ACC112 (cell line): ENCODE measurements around the gene SDK2.

Source experiments
- H2AFZ ChIP-seq: fragments of 200-600 bp; sonication (generic); one replicate; pipeline ENCODE4 v1.6.0; 2017; ENCODE audit warnings: antibody characterized with exemption, low read length; ENCODE audit not compliant: unreplicated experiment
- H3K27ac ChIP-seq: fragments of 200-600 bp; sonication (generic); 2 replicates; pipeline ENCODE4 v1.5.1; 2014; ENCODE audit warnings: low read depth, mild to moderate bottlenecking, antibody characterized with exemption, low read length, moderate library complexity
- H3K27me3 ChIP-seq: fragments of 200-600 bp; sonication (generic); 2 replicates; pipeline ENCODE4 v1.6.1; 2014; ENCODE audit warnings: mild to moderate bottlenecking, antibody characterized with exemption, low read length, moderate library complexity, mixed read lengths; ENCODE audit not compliant: insufficient read depth
- H3K36me3 ChIP-seq: fragments of 200-600 bp; sonication (generic); 2 replicates; pipeline ENCODE4 v1.6.1; 2016; ENCODE audit warnings: mild to moderate bottlenecking, antibody characterized with exemption, low read length, moderate library complexity, mixed read lengths; ENCODE audit not compliant: insufficient read depth
- H3K4me1 ChIP-seq: fragments of 200-600 bp; sonication (generic); one replicate; pipeline ENCODE4 v1.6.1; 2016; ENCODE audit warnings: low read length, mixed read lengths; ENCODE audit not compliant: insufficient read depth, unreplicated experiment, control insufficient read depth
- H3K4me3 ChIP-seq: fragments of 200-600 bp; sonication (generic); 2 replicates; pipeline ENCODE4 v1.5.1; 2014; ENCODE audit warnings: mild to moderate bottlenecking, low read depth, low read length
- H3K79me2 ChIP-seq: fragments of 200-600 bp; sonication (generic); one replicate; pipeline ENCODE4 v1.6.0; 2016; ENCODE audit warnings: low read length; ENCODE audit not compliant: control insufficient read depth, unreplicated experiment, insufficient read depth

Gene SDK2

DNA sequence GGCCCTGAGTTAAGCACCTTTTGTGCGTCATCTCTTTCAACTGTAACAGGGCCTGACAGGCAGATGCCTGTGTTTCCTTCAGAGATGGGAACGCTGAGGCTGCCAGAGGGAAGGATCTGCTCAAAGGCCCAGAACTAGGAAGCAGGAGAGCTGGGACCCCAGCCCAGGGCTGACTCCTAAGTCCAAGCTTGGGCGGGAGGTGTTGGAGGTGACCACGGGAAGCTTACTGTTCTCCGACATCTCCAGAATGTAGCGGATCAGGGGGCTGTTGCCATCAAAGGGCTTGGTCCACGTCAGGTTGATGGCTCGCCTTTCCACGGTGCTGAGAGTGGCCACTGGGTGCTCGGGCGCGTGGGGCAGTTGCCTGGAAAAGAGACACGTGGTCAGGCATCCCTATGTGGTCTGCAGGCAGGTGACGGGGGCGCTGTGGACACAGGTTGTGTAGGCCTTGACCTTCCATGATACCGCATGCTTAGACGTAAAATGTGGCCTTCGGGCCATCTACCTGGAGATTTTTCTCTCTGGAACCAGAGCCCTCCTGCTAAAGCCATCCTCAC lies 221.0 kb downstream of the SDK2 start:
- H3K27me3 ChIP-seq = peaks cover 5% of the 10 kb centered on the region; the same call in 1 of the 2 replicates

DNA sequence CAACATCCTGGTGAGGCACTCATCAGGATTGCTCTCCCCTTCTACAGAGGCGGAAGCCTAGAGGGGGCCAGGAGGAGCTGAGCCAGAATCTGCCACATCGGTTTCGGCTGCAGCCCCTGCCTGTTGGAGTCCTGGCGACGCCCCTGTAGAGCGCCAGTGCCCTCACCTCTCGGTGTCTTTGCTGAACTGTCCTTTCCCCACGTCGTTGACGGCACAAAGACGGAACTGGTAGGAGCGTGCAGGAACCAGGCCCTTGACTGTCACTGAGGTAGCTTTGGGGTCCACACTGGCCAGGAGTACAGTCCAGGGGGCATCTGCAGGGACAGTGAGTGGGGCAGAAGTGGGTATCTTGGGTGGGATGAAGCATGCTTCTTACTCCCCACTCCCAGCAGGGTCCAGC lies 222.1 kb downstream of the SDK2 start:
- Histone ChIP-seq H2AFZ (no peak overlapping the region), H3K27ac (no peak overlapping the region), H3K4me1 (no peaks in the 10 kb centered on the region), H3K4me3 (no peak overlapping the region), H3K36me3 (no peaks in the 10 kb centered on the region), H3K79me2 (no peaks in the 10 kb centered on the region), H3K27me3 (no peaks in the 10 kb centered on the region)

More for the DNA sequence above, 221.0 kb downstream of the SDK2 start:
- Histone ChIP-seq H3K79me2 (no peaks in the 10 kb centered on the region), H3K4me3 (no peak overlapping the region), H2AFZ (no peak overlapping the region), H3K27ac (no peak overlapping the region), H3K4me1 (no peaks in the 10 kb centered on the region), H3K36me3 (no peaks in the 10 kb centered on the region)

- Histone ChIP-seq H3K79me2 (no peaks in the 10 kb centered on the region), H2AFZ (no peak overlapping the region), H3K4me3 (no peak overlapping the region), H3K4me1 (no peaks in the 10 kb centered on the region), H3K36me3 (no peaks in the 10 kb centered on the region), H3K27ac (no peak overlapping the region), H3K27me3 (no peaks in the 10 kb centered on the region)
These were observed 223.3 kb downstream of the SDK2 start for GRCh38 chr17:73420897-73421296.

DNA sequence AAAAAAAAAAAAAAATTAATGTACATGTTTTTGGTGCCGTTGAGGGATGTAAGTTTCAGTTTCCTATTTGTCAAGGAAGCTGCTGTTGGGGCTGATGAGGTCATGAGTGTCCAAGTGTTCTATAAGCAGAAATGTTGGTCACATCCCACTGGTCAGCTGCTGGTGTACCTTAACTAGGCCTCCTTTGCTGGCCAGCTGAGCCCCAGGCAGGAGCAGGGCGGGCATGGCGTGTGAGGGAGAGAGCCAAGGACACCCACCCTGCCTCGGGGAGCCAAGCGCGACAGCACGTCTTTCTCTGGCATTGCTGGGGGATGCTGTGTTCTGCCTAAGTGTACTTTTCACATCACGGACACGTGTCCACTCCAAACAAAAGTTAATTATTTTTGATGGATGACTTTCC lies 224.4 kb downstream of the SDK2 start:
- H3K27me3 ChIP-seq = no peaks in the 10 kb centered on the region
- no peaks in the 10 kb centered on the region for H3K4me1 ChIP-seq
- no peak overlapping the region for H2AFZ ChIP-seq
- no peaks in the 10 kb centered on the region for H3K36me3 ChIP-seq
- no peak overlapping the region for H3K4me3 ChIP-seq
- H3K27ac ChIP-seq = no peak overlapping the region
- H3K79me2 ChIP-seq = no peaks in the 10 kb centered on the region

DNA sequence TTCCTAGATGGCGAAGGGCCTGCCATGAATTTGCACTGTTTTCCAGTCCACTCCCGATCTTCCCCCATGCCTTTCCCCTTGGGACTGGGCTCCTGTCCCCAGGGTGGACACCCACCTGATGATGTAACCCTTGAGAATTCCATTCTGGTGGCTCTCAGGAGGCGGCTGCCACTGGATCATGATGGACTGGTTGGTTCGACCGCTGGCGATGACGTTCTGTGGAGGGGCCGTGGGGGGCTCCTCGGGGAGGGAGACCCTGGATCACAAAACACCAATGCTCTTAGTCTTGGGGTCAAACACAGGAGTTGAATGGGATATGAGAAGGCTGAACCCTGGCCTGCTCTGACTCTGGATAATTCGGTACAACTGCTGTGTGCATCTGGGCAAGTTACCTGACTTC lies 225.2 kb downstream of the SDK2 start:
- no peaks in the 10 kb centered on the region for H3K36me3 ChIP-seq
- no peak overlapping the region for H3K27ac ChIP-seq
- no peak overlapping the region for H2AFZ ChIP-seq
- H3K27me3 ChIP-seq = no peaks in the 10 kb centered on the region
- H3K4me3 ChIP-seq = no peak overlapping the region
- H3K79me2 ChIP-seq = no peaks in the 10 kb centered on the region
- no peaks in the 10 kb centered on the region for H3K4me1 ChIP-seq

GRCh38 chr17:73415782-73416181 lies 228.5 kb downstream of the SDK2 start:
- Histone ChIP-seq H3K27ac (no peak overlapping the region), H3K36me3 (no peaks in the 10 kb centered on the region), H3K4me1 (no peaks in the 10 kb centered on the region), H3K79me2 (no peaks in the 10 kb centered on the region), H3K27me3 (no peaks in the 10 kb centered on the region), H2AFZ (no peak overlapping the region), H3K4me3 (no peak overlapping the region)

- Histone ChIP-seq H3K27me3 (no peaks in the 10 kb centered on the region), H3K27ac (no peak overlapping the region), H2AFZ (no peak overlapping the region), H3K36me3 (no peaks in the 10 kb centered on the region), H3K4me3 (no peak overlapping the region), H3K4me1 (no peaks in the 10 kb centered on the region), H3K79me2 (no peaks in the 10 kb centered on the region)
These were observed 229.9 kb downstream of the SDK2 start for GRCh38 chr17:73414171-73414955.

- no peaks in the 10 kb centered on the region for H3K36me3 ChIP-seq
- no peaks in the 10 kb centered on the region for H3K79me2 ChIP-seq
- H3K4me1 ChIP-seq = no peaks in the 10 kb centered on the region
- no peak overlapping the region for H2AFZ ChIP-seq
- H3K27me3 ChIP-seq = no peaks in the 10 kb centered on the region
- no peak overlapping the region for H3K4me3 ChIP-seq
- H3K27ac ChIP-seq = no peak overlapping the region
These were observed 231.3 kb downstream of the SDK2 start for GRCh38 chr17:73412914-73413313.

DNA sequence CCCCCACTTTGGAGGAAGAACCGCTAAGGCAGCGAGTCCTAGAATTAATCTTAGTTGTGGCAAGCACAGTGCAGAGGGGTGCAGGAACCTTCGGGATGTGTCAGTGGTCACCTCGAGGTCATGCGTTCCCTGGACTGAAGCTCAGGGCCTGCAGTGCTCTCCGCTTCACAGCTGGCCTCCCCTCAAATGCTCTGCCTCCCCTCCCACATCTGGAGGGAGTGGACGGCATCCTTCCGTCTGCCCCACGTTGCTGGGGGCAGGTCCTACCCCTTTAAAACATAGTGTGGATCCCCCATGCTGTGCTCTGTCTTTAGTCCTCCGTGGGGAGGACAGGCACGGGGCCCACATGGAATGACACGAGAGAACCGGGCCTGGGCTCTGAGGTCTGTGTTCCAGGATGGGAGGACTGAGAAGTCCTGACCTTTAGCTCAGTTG lies 232.9 kb downstream of the SDK2 start:
- Histone ChIP-seq H2AFZ (no peak overlapping the region), H3K4me1 (no peaks in the 10 kb centered on the region), H3K79me2 (no peaks in the 10 kb centered on the region), H3K4me3 (no peak overlapping the region), H3K27ac (no peak overlapping the region), H3K27me3 (no peaks in the 10 kb centered on the region), H3K36me3 (no peaks in the 10 kb centered on the region)

- H3K4me3 ChIP-seq = no peak overlapping the region
- no peak overlapping the region for H3K27ac ChIP-seq
- no peaks in the 10 kb centered on the region for H3K79me2 ChIP-seq
- H3K4me1 ChIP-seq = no peaks in the 10 kb centered on the region
- H3K27me3 ChIP-seq = no peaks in the 10 kb centered on the region
- no peak overlapping the region for H2AFZ ChIP-seq
- H3K36me3 ChIP-seq = no peaks in the 10 kb centered on the region
These were observed 233.5 kb downstream of the SDK2 start for GRCh38 chr17:73410586-73411312.
